Activated CD4-positive, CD25-positive, alpha-beta regulatory T cell treated with anti-CD3 and anti-CD28 coated beads, Interleukin-2, amount 50 U/mL, for 24 hours (primary cell): Measurements from ENCODE around the gene FAM237A.

Source experiments
- ATAC-seq, 2 donors: fragments of 150-1000 bp; cut with Tn5 transposase; one replicate each; pipeline ENCODE4 v1.10.0; 2021; ENCODE audit warnings: mild to moderate bottlenecking in 1 of 2, moderate library complexity in 1 of 2

Gene FAM237A

DNA sequence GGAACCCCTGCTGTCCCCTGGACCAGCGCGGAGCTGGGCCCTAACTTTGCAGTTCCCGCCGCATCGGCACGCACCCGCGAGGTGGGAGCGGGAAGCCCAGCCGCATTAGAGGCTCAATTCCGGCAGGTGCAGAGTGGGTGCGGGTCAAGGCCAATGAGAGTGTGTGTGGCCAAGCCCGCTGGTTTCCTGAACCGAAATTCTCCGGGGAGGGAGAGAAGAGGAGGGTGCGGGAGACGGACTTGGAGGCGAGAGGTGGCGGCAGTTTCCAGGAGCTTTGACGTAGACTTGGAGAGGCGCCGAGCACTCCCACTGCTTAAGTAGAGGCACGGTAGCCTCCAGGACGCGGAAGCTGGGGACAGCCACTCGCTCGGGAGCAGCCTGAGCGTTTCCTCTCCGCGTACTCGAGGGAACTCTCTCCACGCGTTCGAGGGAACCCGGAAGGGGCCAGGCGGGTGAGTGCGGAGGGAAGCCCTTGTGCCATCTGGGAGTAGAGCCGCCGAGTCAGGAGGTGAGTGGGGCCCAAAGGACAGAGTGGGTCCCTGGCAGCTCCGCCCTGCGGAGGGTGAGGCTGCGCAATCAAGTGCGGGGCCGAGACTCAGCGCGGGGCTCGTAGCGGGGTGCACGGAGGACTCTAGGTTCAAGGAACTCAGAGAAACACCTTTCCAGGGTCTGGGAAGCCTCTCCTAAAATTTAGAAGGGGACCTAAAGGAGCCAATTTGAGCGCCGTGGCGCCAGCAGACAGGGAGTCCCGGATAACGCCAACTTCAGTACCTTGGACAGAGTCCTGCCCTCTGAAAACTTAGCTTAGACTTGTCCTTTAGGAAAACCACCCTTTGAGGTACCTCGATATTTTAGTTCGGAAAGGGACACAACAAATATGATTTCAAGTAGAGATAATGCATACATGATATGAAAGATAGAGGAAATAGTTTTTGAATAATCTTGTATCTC, at the start of gene FAM237A:
FAM237A (plus strand) TSS at position 413 of the 951 bp plus-strand sequence. CDS start 1,750 bp downstream, outside the sequence.
- ATAC-seq = no peak

DNA sequence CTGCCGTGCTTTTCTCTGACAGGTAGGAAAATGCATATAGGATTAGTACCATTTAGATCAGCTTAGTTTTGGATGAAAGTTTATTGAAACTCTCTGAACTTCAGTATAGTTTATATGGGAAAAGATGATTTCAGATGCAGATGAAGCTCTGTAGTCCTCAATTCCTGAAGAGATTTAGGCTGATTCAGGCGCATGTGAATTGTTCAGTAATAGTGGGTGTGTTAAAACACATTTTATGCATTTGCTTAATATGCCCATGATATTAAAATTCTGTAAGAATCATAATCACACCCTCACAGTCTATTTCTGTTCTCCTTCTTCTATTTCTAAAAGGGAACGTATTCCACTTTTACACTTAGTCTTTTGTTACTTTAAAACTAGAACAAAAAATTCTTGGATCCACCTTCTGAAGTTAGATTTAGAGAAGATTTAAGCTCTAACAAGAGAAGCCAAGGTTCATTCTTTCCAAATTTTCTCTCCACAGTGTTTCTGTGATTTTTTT, 44.5 kb upstream of the FAM237A start:
- ATAC-seq = no peak

DNA sequence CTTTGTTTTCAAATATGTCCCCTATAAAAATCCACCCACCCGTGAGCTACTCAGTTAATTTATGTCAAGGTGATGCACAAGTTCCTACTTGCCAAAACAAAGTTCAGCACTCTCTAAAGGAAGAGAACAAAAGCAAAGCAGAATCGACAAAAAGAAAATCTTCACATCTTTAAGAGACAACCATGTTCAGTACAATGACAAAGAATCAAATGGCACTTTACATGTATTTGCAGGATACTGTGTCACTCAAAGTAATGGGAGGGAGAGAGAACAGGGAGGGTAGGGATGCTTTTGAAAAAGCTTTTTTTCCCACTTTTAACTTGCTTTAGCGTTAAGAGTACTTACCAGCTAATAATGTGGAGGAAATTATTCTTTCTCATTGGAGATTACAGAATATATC, 39.0 kb upstream of the FAM237A start:
- ATAC-seq = no peak

DNA sequence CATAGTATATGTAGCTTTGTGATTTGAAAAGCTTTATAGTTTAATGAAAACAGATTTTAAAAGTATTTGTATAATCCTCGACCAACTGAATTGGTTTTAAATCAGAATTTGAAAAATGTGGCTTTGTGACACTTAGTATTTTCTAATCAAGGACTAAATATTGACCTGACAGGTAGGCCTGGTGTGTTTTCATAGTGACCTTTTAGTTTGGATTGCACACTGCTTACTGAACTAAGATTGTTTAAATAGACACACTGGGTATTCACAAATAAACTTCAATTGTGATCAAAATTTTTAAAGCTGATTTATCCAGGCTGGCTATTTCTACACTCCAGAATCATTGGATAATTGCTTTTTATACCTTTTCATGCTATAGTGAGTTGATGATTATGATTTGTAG, 31.8 kb upstream of the FAM237A start:
- no peak for ATAC-seq

DNA sequence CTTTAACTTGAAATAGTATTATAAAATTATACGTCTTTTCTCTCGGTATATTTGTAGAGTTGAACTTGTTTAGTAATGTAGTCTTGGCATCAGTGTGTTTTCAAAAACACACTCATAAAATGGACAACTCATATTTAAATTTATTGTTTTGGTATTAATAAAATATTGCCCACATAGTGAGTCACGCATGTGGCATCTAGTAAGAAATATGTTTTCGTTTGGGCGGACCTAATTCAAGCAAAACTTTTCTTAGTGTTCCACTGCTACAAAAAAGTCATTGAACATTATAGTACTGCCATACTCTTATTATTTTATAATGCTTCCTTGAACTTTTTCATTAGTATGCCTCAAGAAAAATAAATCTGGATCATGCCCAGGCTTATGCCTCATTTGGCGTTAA, 31.1 kb upstream of the FAM237A start:
- no peak for ATAC-seq

DNA sequence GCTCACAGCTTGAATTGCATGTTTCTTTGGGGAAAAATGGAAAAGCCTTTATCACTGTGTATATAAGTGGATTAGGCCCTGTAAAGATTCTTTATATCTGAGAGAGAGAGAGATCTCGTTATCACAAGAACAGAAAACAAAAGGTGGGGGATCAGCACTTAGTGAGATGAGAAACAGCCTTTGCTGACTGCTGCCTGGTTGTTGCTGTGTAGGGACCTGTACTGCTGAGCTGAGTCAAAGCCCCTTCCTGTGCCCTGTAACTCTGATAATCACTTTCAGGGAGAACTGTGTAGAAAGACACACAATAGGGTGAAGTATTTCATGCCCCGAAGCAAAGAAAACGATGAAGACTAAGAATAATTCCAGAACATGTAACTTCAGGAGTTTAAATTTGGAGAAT, 30.6 kb upstream of the FAM237A start:
- ATAC-seq = no peak

DNA sequence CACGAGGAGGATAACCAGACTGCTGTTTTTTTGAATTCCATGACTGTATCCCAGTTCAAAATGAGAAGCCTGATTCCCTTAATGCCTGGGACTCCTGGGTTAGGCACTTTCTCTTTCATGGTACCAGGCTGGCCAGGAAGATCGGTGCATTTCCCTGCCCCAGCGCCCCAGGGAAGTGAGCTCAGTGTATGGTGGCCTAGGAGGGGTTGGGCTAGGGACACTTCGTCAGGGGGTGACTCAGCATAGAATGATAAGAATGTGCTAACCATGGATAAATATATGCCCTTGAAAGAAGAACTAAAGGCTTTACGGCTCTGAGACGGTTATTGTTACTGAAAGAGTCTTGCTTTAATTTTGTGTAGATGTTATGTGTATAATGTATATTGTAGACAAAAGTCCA, 27.5 kb upstream of the FAM237A start:
- no peak for ATAC-seq

DNA sequence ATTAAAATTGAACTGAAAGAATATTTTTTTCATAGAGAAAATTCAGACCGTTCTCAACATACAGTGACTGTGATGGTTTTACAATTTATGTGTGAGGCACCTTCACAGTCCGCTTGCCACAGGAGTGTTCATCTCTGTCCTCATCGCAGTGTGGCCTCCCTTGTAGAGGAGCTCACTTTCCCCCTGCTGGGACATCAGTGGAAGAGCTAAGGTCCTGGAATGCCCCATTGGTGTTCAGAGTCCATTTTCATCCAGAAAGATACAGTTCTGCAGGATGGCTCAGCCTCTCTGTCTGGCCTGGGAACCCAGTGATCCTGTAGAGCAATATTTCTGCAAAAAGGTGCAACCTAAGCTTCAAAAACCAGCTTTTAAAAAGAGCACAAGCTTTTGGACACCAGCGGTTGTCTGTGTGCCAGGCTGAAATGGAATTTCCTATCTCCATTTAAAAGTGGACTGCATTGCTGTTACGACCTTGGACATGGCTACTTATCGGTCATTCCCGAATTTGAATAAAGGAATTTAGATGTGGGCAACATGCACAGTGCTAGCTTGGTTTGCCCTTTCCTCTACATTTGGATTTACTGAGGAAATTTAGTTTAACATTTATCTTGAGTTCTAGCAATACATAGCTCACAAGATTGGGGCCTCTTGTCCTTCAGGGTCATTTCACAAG, 26.7 kb upstream of the FAM237A start:
- no peak for ATAC-seq

DNA sequence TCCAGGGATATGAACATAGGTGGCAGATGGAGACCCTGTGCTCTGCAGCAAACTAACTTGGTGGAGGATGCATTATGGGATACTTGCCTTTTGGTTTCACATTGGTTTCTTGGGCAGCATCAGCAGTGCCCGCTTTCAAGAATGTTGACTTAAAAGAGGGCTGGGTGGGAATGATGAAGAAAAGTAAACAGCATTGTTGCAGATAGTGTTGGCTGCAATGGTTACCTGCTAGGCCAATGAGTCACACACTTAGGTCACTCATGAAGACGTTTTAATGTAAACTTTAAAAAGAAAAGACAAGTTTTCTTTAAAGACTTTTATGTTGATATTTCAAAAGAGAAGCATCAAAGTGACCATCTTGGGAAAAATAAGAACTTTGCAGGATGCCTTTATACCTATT, 26.1 kb upstream of the FAM237A start:
- no peak for ATAC-seq

DNA sequence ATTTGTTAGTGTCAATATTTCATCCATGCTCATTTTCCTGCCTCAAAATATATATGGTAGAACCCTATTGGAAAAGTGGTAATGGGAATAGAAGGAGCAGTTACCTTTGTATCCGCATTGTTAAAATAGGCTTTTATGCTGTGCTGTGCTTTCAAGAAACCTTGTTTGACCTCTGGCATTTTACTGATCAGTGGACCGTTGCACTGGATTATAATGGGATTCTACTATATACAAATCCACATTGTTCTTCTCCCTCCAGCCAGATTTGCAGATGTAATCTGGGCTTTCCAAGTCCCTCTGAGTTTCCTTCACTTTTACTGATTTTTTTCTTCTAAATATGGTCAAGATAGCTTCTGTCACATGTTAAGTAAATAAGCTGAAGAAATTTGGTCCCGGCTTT, 23.3 kb upstream of the FAM237A start:
- ATAC-seq = no peak

DNA sequence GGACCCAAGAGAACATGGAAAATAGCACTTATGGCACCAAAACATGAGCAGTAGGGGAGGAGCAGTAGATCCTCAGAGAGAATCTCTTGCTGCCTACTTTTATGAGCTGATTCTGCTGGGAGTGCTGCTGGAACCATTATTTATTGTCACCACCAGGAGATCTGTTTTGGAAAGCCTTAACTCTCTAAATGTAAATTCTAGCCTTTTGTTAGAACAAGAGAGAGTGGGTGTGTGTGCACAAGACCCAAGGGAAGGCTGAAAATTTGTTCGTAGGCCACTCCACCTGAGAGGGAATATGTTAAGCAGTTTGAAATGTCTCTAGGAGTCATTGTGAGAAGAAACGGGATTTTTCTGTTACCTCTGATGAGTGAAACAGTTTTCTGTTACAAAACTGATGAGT, 16.2 kb upstream of the FAM237A start:
- ATAC-seq = no peak

DNA sequence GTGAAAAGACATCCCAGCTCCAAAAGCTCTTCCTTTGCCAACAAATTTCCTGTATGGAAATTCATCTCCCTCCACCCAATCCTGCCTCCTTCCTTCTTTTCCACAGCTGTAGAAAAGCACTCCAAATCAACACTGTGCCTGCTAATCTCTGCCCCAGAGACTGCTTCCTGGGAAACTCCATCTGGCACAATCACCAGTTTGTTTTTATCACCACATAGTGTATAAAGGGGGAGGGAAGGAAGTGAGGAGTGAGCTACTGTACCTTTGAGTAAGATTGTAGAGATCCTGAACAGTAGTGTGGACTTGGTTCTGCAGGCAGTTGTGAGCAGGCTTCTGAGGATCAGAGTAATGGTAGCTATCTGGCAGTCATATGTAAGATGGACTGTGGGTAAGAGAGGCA, 14.7 kb upstream of the FAM237A start:
- no peak for ATAC-seq

DNA sequence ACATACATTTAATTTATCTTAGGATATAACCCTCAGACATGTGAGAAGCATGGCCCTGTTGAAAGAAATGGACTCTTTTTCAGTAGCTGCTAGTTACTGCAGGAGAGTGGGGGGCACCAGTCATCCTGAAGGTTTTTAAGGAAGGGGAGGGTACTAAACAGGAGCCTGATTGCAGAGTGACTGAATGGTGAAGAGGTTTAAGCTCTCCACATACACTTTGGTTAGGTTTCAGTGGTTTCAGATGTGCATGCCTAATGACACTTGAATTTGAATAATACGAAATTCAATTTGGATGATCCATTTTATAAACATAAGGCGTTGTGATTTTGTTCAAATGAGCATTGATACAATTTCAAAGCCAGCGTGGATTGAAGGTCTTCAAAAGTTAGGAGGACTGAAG, 10.9 kb upstream of the FAM237A start:
- no peak for ATAC-seq

DNA sequence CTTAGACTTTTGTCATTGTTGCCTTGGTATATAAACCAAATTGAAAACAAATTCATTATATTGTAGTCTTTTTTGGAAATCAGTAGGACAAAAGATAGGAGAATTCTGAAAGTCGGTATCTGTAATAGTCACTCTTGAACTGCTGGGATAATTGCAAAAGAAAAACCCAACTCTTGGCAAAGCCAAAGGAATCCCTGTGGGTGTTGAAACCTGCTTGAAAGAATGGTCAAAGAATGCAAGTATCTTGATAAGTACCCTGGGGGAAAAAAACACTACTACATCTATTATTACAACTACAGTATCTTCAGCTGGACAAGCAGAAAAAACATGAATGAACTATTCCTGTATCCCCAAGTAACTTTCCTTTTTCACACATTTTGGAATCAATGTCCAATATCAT, 7.3 kb upstream of the FAM237A start:
- no peak for ATAC-seq

DNA sequence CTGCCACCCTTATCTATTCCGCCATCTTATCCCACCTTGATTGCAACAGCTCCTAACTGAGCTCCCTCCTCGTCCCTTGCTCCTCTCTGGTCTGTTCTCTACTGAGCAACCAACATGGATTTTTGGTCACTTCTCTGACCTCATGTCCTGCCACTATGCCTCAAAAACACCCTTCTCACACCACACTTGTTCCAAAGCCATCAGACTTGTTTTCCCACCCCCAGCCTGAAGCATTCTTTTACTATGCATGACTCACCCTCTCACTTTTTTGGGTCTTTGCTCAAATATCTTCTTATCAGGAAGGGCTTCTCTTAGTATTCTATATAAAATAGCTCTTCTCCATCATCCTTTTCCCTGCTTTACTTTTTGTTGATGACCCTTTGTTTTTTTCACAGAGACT, 2.7 kb upstream of the FAM237A start:
- no peak for ATAC-seq

DNA sequence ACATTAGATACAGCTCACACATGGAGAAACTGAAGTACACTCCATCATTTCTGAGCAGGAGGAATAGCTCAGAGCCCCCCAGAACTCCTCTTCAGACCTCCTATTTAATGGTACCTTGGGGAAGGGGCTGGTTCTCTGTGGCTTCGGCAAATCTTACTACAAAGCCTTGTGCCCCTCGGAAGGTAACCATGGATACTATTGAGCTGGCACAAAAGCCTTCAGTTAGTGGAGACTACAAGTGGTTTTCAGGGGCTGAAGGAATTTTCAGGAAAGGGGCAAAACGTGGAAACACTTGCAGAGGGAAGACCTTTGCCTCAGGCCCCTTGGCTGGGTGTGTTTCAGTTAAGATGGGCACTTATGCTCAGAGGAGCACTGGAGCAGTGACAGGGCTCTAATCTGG, 1.1 kb upstream of the FAM237A start:
- ATAC-seq = no peak

DNA sequence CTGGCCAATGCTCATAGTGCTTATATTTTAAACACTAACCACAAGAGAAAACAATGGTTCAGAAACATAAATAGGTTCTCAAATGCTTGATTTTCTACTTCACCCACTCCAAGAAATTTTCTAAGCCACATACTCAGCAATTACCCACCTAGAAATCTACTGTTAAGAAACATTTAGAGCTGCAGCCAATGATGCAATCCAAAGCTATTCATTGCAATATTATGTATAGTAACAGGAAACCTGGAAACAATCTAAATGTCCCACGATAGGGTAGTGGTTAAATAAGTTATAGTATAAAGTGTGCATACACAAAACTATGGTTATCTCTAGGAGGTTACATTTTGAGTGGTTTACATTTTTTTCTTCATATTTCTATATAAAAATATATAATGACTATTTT, 5.7 kb downstream of the FAM237A start:
- no peak for ATAC-seq

DNA sequence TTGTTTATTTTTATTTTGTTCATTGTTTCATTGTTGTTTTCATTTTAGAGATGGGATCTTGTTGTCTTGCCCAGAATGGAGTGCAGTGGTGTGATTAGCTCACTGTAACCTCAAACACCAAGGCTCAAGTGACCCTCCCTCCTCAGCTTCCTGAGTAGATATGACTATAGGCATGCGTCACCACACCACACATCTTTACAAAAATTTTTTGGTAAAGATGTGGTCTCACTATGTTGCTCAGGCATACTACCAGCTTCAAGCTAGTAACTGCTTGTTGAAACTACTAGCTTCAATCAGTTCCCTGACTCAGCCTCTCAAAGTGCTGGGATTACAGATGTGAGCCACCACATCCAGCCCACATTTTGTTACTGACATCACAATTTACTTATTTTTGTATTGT, 14.8 kb downstream of the FAM237A start:
- no peak for ATAC-seq

DNA sequence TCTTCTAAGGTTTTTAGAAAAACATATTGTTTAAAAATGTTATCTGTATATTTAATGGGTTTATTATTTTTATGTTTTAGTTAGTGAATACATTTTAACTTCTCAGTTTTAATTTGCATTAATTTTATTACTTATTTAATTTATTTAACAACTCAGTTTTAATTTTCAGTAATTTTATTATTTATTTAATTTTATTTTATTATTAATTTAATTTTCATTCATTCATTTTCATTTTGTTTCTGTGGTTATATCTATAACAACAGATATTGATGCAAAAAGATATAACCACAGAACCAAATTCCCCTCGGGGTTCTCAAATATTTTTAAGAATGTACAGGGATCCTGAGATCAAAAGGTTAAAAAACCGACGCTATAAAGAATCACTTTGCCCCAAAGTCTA, 23.0 kb downstream of the FAM237A start:
- ATAC-seq = no peak

DNA sequence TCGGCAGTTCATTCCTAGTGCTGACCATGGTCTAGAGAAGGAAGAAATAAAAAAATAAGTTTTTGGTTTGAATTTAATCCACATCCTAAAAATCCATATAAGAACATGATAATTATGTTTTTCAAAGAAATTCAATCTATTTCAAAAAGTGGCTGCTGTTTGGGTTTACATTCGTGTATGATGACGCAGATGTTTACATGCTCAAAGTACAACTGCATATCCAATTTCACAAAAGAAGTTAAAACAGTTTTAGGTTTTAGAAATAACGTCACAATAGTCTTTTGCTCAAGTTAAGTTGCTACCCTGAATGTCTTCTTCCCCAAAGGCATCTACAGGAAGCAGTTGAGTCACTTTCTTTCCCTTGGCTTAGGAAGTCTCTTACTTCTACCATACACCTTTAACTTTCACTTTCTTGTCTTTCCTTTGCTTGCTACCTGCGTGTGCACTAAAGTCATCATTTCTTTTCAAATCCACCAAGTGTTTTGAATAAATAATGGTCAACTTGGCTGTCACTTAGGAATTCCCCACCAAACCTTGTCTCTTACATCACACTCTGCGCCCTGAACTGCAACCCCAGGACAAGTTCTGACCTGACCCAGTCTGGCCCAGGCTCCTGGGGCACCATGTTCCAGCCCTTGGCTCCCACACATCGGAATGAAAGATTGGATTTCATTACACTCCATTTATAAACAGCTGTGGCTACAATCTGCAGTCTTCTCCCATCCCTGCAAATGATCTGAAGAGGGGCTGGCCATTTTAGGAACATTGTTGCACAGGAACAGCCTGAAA, 28.4 kb downstream of the FAM237A start:
- ATAC-seq = no peak

DNA sequence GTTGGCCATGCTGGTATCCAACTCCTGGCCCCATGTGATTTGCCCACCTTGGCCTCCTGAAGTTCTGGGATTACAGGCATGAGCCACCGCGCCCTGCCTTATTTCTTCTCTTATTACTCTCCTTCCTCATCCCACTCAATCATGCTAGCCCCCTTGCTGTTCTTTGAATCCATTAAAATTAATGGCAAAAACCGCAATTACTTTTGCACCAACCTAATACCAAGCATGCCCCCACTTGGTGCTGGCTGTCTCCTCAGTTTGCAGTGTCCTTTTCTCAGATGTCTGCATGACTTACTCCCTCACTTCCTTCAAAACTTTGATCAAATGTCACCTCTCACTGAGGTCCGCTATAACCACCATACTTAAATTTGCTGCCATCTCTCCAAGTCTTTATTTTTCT, 41.3 kb downstream of the FAM237A start:
- no peak for ATAC-seq

DNA sequence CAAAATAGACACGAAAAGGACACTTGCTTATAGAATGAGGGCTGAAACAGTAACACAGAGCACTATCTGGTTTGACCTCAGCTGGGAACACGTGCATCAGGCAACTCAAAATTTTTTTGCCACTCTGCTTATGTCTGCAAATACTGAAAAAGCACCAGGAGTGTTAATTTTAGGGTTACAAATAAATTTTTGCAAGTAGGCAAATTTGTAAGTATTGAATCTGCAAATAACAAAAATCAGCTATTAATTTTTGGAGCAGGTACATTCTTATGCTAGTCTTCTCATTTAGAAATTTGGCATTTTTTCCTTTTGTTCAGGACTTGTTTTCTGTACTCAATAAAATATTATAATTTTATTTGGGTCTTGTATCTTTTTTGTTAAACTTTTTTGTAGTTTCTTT, 46.2 kb downstream of the FAM237A start:
- no peak for ATAC-seq

DNA sequence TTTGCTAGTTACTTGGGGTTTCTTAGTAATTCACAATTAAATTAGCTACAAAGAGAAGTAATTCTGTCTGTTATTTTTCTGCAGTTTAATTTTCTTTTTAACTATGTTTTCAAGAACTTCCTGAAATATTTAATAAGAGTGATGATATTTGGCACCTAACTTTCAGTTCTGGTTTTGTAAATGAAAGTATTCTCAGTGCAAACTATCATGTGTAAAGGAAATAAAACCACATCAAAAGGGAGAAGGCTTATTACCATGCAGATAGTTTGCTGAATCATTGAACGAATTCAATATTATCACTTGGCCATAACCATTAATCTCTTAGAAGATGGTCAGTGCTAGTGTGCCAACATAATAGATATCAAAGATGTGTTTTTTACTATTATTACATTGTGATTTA, 46.7 kb downstream of the FAM237A start:
- no peak for ATAC-seq
